ENCODE measurements around the gene TNNI2. TPM values are rescaled to one million over a fixed set of nuclear protein-coding genes. Genes with fewer than 3 reads are reported as not detected.

TNNI2 gene
- polyA plus RNA-seq, 1 donor = 5.2 TPM

DNA sequence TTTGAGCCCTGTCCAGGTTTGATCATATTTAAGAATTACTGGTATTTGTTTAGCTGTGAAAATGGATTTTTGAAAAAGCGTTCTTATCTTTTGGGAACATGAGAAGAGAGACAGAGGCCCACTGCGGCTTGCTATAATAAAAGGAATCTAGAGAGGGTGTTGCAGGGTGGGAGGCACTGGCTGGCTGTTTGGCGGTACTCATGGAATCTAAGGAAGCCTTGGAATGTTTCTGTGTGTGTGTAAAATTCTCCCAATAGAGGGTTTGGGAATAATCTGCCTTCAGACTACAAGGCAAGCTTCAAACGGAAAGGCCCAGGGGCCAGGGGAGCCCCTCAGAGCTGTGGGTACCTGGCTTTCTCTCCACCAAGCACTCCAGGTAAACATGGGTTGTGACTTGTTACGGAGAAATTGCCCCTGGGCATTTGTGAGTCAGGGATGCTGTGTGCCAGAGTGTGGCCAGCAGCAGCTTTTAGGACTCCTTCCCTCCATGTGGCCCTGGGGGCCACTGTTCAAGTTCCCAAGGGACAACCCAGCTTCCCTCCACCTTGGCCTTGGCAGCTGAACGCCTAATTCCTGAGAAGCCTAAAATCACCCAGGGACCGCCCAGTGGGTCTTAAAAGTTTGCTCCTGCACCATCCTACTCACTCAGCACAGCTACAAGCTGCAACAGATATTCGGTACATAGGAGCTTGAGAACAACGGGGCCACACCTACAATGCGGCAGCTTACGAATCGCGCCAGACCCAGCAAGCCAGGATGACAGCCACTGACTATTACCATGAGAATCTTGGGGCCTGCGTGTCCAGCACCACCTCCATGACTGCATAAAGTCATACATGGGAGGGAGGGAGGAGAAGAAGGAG is 18.1 kb upstream of the TNNI2 start:
- WGBS (ENCODE audit: insufficient coverage, low lambda C conversion rate) = no CpG with 5 or more reads among the region's 14 CpGs
- Histone ChIP-seq H3K9me3 (ENCODE audit: control insufficient read depth, low read depth, low read length) (peaks cover 7% of the 10 kb centered on the region), H3K36me3 (ENCODE audit: control insufficient read depth, insufficient read depth, low read length) (no peaks in the 10 kb centered on the region), H3K4me1 (ENCODE audit: control insufficient read depth, insufficient read depth, low read length) (peaks cover 4% of the 10 kb centered on the region), H3K27ac (ENCODE audit: low read length) (no peak overlapping the region), H3K27me3 (ENCODE audit: control insufficient read depth, insufficient read depth, low read length) (no peaks in the 10 kb centered on the region), H3K4me3 (ENCODE audit: low read length) (no peak overlapping the region)
- no peak for DNase-seq

DNA sequence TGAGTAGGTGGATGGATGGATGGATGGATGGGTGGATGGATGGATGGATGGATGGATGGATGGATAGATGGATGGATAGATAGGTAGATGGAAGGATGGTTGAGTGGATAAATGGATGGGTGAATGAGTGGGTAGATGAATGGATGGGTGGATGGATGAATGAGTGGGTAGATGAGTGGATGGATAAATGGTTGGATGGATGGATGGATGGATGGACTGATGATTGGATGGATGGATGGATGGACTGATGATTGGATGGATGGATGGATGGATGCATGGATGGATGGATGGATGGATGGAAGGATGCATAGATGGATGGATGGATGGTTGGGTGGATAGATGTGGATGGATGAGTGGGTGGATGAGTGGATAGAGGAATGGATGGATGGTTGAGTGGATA is 17.2 kb upstream of the TNNI2 start:
- H3K36me3 ChIP-seq (ENCODE audit: control insufficient read depth, insufficient read depth, low read length) = no peaks in the 10 kb centered on the region
- no peak overlapping the region for H3K4me3 ChIP-seq (ENCODE audit: low read length)
- no peak for DNase-seq
- no peak overlapping the region for H3K27ac ChIP-seq (ENCODE audit: low read length)
- H3K9me3 ChIP-seq (ENCODE audit: control insufficient read depth, low read depth, low read length) = peaks cover 7% of the 10 kb centered on the region
- no peaks in the 10 kb centered on the region for H3K27me3 ChIP-seq (ENCODE audit: control insufficient read depth, insufficient read depth, low read length)
- peaks cover 4% of the 10 kb centered on the region for H3K4me1 ChIP-seq (ENCODE audit: control insufficient read depth, insufficient read depth, low read length)

DNA sequence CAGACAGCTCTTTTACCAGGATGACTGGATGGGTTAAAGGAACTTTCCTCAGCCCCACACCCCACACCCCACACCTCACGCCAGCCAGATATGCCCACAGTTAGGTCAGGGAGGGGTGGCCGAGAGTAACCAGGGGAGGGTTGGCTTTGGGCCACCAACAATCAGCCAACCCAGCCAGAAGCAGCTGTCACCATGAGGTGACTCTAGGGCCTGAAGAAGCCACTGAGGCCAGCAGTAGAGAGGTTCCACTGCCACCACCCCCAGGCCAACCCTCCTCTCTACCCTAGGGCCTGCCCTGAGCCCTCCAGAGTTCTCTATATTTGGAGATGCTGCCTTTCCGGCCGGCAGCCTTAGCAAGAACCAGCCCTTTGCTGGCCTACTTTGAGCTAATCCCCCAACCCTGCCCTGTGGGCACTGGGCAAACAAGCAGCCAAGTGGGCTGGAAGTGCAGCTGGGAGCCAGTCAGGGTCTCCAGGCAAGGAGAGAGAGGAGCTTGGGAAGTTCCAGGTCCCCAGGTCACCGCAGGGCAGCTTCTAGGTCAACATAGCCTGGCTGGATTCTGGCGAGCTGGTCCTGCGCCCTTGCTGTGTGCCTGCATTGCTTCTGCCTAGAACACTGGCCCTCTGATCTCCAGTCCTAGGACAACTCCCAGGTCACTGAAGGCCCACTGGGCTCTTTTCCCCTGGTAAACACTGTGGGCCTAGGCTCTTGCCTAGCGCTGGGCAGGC is 16.0 kb upstream of the TNNI2 start:
- DNase-seq = no peak
- Histone ChIP-seq H3K9me3 (ENCODE audit: control insufficient read depth, low read depth, low read length) (peaks cover 7% of the 10 kb centered on the region), H3K27me3 (ENCODE audit: control insufficient read depth, insufficient read depth, low read length) (no peaks in the 10 kb centered on the region), H3K4me1 (ENCODE audit: control insufficient read depth, insufficient read depth, low read length) (peaks cover 4% of the 10 kb centered on the region), H3K36me3 (ENCODE audit: control insufficient read depth, insufficient read depth, low read length) (no peaks in the 10 kb centered on the region), H3K27ac (ENCODE audit: low read length) (no peak overlapping the region), H3K4me3 (ENCODE audit: low read length) (no peak overlapping the region)
- WGBS (ENCODE audit: insufficient coverage, low lambda C conversion rate) = no CpG with 5 or more reads among the region's 8 CpGs

DNA sequence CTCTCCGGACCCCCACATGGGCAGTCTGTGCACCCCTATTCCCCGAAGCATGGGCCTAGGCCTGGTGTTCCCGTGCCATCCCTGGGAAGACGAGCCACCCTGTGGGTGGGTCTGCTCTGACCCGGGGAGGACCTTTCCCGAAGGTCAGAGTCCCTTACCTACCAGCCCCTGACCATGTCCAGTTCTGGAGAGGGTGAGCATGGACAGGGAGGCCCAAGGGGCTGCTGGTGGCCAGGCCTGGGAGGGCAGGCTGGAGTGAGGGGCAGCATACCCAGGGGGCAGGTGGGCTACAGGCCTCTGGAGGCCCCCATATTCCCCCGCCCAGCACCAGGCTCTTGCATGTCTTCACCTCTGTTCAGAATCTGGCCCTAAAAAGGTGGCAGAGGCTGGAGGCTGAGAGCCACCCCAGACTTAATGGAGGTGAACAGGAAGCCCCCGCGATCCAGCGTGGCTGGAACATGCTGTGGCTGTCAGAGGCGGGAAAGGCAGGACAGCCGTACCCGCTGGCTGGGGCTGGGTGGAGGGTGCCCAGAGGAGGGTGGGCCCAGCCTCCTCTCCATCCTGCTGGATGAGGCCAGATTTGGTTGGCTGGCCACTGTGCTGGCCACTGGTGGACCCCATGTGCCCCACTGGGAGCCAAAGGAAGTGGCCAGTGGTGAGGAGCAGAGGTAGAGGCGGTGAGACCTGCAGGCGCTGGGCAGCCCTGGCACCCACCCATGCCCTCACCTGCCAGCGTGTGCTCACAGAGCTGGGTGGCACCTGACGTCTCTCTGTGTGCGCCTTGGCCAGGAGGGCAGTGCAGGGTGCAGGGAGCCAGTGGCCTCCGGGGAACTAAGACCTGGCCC is 15.2 kb upstream of the TNNI2 start:
- H3K27me3 ChIP-seq (ENCODE audit: control insufficient read depth, insufficient read depth, low read length) = no peaks in the 10 kb centered on the region
- H3K36me3 ChIP-seq (ENCODE audit: control insufficient read depth, insufficient read depth, low read length) = no peaks in the 10 kb centered on the region
- no CpG with 5 or more reads among the region's 19 CpGs for whole genome bisulfite sequencing (ENCODE audit: insufficient coverage, low lambda C conversion rate)
- no peak overlapping the region for H3K4me3 ChIP-seq (ENCODE audit: low read length)
- H3K4me1 ChIP-seq (ENCODE audit: control insufficient read depth, insufficient read depth, low read length) = peaks cover 4% of the 10 kb centered on the region
- no peak overlapping the region for H3K27ac ChIP-seq (ENCODE audit: low read length)
- H3K9me3 ChIP-seq (ENCODE audit: control insufficient read depth, low read depth, low read length) = peaks cover 7% of the 10 kb centered on the region
- no peak for DNase-seq

DNA sequence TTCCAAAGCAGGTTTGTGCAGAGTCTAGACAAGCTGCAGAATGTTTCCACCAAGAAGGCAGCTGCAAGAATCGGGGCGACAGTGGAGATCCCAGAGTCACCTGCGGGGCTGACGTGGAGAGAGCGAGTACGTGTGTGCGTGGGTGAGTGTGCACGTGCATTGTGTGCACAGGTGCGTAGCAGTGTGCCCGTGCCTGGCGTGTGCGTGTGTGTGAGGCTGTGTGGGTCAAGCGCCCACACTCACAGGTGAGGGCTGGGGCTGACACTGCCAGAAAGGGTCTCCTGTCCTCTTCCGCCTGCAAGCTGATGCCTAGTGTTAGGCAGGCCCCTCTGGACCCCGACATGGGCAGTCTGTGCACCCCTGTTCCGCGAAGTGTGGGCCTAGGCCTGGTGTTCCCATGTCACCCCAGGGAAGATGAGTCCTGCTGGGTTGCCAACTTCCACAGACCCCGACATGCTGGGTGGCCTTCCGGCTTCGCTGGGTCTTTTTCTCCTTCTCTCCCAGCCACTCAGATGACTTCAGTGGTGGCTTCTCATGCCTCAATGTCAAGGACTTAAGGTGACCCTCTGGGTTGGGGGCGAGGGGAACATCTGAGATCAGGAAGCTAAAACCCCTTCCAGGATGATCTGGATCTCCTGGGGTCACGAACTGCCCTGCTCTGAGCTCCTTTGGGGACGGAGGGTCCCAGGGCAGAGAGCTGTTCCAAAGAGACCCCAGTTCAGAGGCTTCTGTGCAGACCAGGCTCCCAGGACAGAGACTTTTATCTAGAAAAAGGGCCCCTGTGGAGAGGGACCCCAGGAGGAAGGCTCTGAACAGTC is 14.4 kb upstream of the TNNI2 start:
- H3K27ac ChIP-seq (ENCODE audit: low read length) = no peak overlapping the region
- H3K4me1 ChIP-seq (ENCODE audit: control insufficient read depth, insufficient read depth, low read length) = peaks cover 5% of the 10 kb centered on the region
- H3K27me3 ChIP-seq (ENCODE audit: control insufficient read depth, insufficient read depth, low read length) = no peaks in the 10 kb centered on the region
- H3K9me3 ChIP-seq (ENCODE audit: control insufficient read depth, low read depth, low read length) = peaks cover 3% of the 10 kb centered on the region
- DNase-seq = no peak
- no peak overlapping the region for H3K4me3 ChIP-seq (ENCODE audit: low read length)
- H3K36me3 ChIP-seq (ENCODE audit: control insufficient read depth, insufficient read depth, low read length) = no peaks in the 10 kb centered on the region
- no CpG with 5 or more reads among the region's 23 CpGs for WGBS (ENCODE audit: insufficient coverage, low lambda C conversion rate)

DNA sequence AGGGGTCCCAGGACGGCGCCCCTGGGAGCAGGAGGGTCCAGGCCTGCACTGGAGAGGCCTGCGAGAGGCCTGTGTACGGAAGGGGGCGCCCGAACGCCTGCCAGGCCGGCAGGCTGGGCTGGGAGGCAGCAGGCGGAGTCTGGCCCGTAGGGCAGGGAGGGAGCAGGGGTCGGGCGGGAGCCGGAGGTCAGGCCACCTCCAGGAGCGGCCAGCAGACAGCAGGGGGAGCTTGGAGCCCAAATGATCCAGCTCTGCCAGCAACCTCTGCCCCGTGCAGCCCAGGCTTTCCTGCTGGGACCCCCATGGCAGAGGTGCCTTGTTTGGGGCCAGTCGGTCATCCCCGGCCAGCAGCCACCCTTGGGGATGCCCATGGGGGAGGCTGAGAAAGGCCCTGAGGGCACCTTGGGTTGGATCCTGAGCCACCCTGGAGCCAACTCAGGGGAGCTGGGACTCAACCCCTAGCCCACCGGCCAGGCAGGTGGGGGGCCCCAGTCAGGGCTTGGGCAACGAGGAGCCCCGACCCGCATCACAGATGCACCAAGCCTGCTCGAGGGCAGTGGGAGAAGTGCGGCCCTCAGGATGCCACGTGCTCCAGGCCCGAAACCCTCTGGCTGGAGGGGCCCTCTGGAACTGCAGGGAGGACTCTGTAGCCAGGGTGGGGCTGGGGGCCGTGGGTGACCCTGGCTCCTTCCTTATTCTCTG is 13.6 kb upstream of the TNNI2 start:
- no CpG with 5 or more reads among the region's 26 CpGs for WGBS (ENCODE audit: insufficient coverage, low lambda C conversion rate)
- Histone ChIP-seq H3K36me3 (ENCODE audit: control insufficient read depth, insufficient read depth, low read length) (no peaks in the 10 kb centered on the region), H3K9me3 (ENCODE audit: control insufficient read depth, low read depth, low read length) (peaks cover 3% of the 10 kb centered on the region), H3K4me3 (ENCODE audit: low read length) (no peak overlapping the region), H3K27ac (ENCODE audit: low read length) (no peak overlapping the region), H3K27me3 (ENCODE audit: control insufficient read depth, insufficient read depth, low read length) (no peaks in the 10 kb centered on the region), H3K4me1 (ENCODE audit: control insufficient read depth, insufficient read depth, low read length) (peaks cover 12% of the 10 kb centered on the region)
- peak; percentile 47 to 49 for DNase-seq

DNA sequence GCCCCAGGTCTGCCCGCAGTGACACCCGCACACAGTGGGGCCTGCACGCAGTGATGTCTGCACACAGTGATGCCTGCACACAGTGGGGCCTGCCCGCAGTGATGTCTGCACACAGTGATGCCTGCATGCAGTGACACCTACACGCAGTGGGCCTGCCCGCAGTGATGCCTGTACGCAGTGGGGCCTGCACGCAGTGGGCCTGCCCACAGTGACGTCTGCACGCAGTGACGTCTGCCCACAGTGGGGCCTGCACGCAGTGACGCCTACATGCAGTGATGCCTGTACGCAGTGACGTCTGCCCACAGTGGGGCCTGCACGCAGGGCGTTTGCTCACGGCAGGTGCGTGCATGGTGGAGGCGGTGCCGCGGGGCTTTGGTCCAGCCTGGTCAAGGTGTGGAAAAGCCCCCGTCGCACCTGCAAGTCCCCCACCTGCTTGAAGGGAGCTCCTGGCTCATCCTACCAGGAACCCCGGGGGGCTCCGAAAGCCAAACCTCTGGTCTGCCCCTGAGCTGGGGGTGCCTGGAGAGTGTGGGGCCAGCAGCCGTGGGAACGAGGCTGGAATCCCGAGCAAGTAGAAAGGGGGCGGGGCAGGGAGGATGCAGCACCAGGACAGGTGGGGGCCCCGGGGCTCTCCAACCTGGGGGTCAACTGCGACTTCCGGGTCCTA is 12.9 kb upstream of the TNNI2 start:
- Histone ChIP-seq H3K27ac (ENCODE audit: low read length) (no peak overlapping the region), H3K36me3 (ENCODE audit: control insufficient read depth, insufficient read depth, low read length) (no peaks in the 10 kb centered on the region), H3K4me1 (ENCODE audit: control insufficient read depth, insufficient read depth, low read length) (peaks cover 19% of the 10 kb centered on the region), H3K9me3 (ENCODE audit: control insufficient read depth, low read depth, low read length) (peaks cover 3% of the 10 kb centered on the region), H3K4me3 (ENCODE audit: low read length) (no peak overlapping the region), H3K27me3 (ENCODE audit: control insufficient read depth, insufficient read depth, low read length) (no peaks in the 10 kb centered on the region)
- no CpG with 5 or more reads among the region's 33 CpGs for WGBS (ENCODE audit: insufficient coverage, low lambda C conversion rate)
- DNase-seq = no peak

DNA sequence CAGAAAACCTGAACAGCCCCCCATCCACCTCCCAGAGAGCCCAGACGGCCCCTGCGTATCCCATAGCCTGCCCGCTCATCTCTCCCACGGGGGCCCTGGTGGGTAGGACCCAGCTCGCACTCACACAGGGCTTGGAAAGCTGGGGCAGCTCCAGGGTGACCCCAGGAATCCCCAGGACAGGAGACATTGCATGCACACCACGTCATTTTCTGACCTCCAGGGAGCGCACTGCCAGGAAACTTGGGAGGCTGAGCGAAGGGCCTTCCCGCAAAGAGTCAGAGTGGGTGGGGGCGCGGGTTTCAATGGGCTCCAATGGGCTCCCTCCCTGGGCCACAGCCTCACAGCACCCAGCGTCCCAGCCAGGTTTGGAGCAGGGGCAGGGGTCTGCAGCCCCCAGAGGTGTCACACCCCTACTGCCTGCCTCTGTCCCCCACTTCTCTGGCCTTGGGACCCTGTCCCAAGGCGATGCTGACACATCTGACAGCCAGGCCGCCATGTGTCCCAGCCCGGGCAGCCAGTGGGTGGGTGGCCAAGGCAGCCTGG is 12.2 kb upstream of the TNNI2 start:
- H3K27ac ChIP-seq (ENCODE audit: low read length) = no peak overlapping the region
- H3K36me3 ChIP-seq (ENCODE audit: control insufficient read depth, insufficient read depth, low read length) = no peaks in the 10 kb centered on the region
- H3K4me3 ChIP-seq (ENCODE audit: low read length) = no peak overlapping the region
- H3K4me1 ChIP-seq (ENCODE audit: control insufficient read depth, insufficient read depth, low read length) = peaks cover 26% of the 10 kb centered on the region
- DNase-seq = no peak
- no CpG with 5 or more reads among the region's 15 CpGs for WGBS (ENCODE audit: insufficient coverage, low lambda C conversion rate)
- no peaks in the 10 kb centered on the region for H3K27me3 ChIP-seq (ENCODE audit: control insufficient read depth, insufficient read depth, low read length)
- H3K9me3 ChIP-seq (ENCODE audit: control insufficient read depth, low read depth, low read length) = no peaks in the 10 kb centered on the region

Data from large intestine (tissue), 3 donors.